CD4-positive, alpha-beta T cell treated with Interleukin-21 for 1 hour (primary cell): ENCODE data around the gene PVALB.

Source experiments
- DNase-seq: peaks from one replicate; pipeline ENCODE4 v3.0.0-alpha.2; 2020

PVALB gene, protein sequence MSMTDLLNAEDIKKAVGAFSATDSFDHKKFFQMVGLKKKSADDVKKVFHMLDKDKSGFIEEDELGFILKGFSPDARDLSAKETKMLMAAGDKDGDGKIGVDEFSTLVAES

DNA sequence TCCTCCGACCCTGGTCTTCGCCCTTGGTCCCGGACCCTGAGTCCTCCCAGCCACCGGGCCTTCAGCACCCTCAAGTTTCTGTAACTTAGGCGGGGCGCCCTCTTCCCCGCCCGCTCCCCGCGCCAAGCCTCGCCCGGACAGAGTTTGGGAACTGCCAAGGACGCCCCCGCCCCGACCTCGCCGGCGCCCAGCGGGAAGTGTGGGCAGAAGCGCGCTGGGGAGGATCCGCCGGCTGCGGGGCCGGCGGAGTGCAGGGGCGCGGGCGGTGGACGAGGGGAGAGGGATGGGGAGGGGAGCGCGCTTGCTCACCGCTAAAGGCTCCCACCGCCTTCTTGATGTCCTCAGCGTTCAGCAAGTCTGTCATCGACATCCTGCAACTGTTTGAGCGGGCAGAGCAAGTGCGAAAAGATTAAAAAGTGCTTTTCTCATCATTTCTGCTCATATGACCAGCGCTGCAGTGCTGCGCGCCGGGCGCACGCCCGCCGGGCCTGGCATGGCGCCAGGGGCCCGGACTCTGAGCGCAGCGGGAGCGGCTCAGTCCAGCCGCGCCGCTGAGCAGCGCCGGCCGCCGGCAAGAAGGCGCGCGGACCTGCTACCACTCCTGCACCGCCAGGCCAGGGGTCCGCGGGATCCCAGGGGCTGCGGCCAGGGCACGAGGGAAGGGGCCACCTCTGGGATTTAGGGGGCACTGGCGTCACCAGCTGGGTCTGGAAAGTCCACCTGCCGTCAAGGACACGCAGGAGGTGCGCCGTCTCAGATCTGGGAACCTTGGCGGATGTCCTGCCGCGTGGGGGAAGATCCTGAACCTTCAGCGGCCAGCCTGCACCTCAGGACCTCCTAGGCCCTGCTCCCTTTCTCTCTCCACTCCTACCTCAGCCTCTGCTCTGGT lies at the start of gene PVALB:
Gene PVALB (minus strand): TSS at position 400 of the 889 bp plus-strand sequence. CDS start 30 bp downstream, at position 370.
- no peak for DNase-seq

DNA sequence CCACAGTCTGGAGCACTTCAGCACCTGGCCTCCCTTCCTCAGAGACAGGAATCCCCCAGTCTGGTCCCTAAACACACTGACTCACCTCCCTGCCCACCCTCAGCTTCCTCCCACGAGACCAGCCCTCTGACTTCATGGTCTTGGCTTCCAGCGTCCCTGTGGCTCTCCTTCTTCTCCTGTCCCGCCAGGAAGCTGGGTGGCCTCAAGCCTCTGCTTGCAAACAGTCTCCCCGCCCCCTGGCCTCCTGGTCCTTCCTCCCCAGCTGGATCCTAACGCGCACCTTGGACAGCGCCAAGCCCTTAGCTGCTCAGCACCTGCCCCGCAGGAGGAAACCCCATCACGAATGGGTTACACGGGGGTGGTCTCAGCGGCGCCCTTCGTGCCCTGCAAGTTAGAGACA lies 48.5 kb upstream of the PVALB start:
- DNase-seq = no peak

DNA sequence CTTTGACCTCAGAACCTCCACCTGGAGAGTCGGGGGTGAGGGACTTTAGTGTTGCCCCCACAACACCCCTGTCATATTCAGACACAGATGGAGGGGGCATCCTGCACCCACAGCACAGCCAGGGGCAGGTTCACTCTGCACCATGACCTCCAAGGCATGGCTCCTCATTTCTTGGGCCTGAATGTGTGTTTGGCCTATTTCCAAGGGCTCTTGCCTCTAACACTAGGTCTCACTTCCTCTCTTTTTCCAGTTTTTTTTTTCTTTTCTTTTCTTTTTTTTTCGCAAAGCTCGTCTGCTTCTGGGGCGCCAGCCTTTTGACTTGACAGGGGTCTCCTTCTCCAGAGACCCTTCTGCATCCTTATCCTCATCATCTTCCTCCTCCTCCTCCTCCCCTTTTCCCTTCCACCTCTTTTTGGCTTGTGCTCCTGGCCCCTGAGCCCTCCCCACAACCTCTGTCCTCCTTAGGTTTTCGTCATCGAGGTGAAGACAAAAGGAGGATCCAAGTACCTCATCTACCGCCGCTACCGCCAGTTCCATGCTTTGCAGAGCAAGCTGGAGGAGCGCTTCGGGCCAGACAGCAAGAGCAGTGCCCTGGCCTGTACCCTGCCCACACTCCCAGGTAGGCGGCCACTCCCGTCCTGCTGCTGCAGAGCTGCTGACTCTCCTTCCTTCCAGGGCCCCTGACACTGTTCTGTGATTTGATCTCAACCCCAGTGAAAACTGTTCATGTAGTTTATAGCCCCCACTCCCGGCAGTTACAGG lies 47.8 kb upstream of the PVALB start:
- no peak for DNase-seq

DNA sequence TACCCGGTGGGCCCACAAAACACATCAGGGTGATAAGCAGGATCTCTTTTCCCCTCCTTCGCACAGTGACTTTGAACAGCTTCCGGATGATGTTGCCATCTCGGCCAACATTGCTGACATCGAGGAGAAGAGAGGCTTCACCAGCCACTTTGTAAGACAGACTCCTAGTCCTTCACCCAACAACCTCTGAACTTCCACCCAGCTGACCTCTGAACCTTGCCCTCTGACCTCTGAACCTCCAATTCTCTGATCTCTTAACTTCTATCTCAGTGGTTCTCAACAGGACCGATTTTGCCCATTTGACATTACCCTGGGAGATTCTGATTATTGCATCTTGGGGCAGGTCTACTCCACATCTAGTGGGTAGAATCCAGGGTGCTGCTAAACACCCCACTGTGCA lies 47.1 kb upstream of the PVALB start:
- no peak for DNase-seq

DNA sequence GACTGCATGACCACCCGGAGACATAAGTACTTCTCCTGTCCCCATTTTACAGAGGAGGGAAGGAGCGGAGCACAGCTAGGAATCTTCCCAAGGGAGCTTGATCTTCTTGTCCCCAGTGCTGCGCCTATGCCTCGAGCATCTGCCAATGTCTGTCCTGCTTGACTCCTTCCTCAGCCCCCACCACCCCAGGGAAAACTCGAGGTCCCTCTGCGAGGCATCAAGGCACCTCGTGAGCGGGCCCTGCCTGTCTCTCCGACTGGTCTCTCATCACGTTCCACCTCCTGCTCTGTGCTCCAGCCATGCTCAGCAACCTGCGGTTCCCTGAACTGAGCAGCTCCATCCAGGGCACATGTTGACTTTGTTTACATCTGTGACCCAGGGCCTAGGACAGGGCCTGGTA lies 46.4 kb upstream of the PVALB start:
- no peak for DNase-seq

DNA sequence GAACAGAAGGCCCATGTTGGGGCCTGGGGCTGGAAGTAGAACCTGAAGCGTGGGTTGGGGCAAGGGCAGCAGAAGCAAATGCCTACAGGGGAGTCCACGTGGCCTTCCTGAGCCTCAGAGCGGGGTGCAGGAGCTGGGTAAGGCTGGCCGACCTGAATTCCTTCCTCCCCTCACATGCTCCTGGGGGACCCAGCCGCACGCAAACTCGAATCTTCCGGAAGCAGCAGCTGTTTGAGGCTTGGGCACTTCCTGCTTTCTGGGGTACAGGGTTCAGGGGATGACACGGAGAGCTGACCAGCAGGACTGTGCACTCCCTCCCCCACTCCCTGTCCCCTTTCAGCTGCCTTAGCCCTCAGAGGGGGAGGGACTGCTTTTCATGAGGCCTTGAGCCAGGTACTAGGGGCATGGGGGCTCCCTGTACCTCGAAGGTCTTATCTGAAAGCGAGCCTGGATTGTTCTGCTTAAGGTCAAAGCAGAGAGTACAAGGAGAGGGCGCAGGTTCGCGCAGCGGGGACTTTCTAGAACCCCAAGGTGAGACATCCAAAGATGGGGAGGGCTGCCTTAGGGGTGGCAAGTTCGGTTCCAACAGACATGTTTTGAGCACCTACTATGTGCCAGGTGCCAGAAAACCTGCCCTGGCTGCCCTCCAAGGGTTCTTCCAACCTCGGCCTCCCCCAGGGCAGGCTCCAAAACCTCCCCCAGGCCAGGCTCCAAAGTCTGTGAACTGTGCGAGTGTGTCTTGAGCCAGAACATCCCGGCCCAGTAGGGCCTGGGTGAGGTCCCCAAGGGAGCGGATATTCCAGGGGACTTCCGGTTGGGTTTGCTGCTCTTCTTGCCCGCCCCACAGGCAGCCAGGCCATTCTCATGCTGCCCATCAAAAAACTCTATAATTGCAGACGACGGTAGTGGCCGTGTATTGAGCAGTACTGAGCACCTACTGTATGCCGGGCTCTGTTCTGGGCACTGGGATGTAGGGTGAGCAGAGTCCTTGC lies 45.7 kb upstream of the PVALB start:
- no peak for DNase-seq

DNA sequence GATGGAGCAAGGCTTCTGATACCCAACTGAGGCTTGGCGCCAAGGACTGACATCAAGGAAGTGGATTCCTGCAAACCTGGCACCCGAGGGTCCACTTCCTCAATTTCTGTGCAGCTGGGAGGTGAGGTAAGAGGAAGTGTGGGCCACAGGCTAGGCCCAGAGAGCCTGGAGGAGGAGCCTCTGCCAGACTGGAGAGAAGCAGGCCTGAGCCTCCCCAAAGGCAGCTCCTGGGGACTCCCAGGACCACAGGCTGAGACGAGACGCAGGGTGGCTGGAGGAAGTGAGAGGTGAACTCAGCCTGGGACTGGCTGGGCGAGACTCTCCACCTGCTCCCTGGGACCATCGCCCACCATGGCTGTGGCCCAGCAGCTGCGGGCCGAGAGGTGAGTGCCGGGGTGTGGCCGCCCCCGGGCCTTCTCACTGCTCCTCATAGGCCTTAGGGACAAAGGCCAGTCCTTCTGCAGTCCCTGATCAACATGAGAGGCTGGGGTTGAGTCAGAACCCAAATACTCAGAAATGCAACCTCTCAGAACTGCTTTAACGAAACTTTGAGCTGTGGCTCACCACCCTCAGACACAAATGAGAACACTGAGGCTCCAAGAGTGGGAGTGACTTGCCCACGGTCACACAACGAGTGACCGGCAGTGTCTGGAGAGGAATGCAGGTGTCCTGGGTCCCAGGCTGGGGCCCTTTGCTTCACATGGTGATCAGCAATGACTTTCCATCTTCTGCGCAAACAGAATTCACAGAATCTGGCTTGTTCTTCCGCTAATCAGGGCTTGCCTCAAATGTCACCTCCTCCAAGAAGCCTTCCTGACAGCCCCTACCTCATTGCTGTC lies 44.2 kb upstream of the PVALB start, which contains the start of gene NCF4:
Gene NCF4 (plus strand): TSS at position 186 of the 839 bp plus-strand sequence. CDS start 166 bp downstream, at position 352.
- peak; percentile 54 for DNase-seq

DNA sequence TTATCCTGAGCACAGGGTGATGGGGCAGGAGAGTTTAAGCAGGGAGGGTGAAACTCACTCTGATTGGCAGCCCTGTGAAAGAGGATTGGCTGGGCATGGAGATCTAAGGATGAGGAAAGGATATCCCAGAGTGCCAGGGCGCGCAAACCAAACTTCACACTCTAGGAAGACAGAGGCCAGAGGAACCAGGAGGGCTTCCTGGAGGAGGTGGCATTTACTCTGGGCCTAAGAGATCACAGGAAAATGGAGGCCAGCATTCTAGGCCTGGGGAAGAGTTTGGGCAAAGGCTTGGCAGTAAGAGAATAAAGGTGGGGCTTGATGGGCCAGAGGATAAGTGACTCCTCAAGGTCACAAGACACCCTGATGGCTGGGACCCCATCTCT lies 43.6 kb upstream of the PVALB start:
- DNase-seq = no peak

DNA sequence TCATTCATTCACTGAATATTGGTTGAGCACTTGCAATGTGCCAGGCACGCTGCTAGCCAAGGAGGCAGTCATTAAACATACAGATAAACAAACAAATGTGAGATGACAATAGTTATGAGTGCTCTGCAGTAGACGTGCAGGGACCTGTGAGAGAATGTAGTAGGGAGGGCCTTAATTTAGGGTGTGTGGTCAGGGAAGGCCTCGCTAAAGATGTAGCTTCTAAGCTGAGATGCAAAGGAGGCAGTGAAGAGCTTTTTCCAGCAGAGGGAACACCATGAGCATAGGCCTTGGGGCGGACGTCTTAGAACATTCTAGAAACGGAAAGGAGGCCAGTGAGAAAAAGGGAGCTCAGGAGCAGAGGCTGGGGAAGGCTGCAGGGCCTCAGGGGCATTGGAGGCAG lies 43.2 kb upstream of the PVALB start:
- DNase-seq = no peak

DNA sequence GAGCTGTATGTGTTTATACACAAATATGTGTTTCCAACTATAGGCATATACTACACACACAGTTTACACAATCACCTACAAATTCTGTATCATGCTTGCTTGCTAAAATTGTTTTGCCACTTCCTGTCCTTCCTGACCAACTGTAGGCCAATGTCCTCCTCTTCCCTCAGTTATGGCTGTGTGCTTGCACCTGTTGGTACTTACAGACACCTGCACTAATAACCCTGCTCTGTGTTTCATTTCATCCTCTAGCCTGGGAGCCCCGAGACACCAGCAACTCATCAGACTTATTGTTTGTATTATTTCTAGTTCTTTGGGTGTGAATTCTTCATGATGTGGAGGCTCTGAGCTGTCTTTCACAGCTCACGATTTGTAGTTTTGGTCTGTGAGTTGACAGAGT lies 42.1 kb upstream of the PVALB start:
- no peak for DNase-seq

DNA sequence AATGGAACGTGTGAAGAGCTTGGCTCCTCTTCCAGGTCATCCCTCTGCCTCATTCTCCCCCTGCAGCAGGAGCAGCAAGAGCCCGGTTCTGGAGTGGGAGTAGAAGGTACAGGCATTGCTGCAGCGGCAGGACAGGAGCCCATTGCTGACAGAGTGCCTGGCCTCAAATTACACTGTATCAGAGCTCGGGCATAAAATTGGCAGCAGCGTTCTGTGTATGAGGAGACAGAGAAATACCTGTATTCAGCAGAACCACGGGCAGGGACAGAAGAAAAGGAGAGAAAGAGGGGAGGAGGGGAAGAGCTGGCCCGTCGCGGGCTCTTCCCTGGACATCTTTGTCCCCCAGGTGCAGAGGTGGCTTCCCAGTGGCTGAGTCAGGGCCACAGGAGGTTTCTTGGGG lies 41.3 kb upstream of the PVALB start:
- DNase-seq = no peak

DNA sequence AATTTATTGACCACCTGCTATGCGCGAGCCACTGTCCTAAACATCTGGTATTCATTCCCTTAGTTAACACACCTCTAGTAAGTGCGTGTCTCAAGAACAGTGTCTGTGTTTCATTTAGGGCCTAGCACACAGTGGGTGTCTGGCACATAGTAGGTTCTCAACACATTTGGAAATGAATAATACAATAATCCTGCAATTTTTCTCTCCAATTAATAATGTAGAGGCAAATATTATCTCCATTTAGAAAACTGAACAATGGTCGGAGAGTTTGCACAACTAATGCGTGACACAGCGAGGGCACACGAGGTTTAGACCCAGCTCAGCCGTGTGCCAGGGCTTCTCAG lies 39.9 kb upstream of the PVALB start:
- DNase-seq = no peak

DNA sequence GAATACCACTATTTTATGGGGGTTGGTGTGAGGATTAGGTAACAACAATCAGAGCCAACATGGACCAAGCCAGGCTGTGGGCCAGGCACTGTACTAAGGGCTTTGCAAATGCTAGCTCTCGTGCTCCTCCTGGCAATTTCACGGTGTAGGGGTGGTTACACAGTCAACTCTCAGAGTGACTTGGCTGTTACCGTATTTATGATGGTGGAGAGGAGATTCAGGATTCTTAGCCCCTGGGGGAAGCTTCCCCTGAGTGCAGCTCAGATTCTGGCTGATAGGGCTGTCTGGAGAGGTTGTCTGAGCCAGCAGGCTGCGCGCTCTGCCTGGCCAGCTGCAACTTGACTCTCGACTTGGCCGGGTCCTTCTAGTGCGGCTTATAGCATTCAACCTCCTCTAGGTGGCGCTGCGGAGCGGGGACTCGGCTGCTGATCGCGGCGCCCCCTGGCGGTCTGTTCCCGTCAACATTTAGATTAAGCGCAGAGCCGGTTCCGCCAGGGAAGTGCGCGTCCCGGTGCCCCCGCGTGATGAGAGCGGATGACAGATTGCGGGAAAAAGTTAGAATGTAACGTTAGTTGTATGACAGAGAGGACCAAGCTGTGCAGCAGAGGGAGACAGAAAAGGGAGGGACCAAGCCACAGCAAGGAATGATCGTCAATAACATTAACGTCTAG lies 39.4 kb upstream of the PVALB start:
- peak; percentile 90 for DNase-seq

DNA sequence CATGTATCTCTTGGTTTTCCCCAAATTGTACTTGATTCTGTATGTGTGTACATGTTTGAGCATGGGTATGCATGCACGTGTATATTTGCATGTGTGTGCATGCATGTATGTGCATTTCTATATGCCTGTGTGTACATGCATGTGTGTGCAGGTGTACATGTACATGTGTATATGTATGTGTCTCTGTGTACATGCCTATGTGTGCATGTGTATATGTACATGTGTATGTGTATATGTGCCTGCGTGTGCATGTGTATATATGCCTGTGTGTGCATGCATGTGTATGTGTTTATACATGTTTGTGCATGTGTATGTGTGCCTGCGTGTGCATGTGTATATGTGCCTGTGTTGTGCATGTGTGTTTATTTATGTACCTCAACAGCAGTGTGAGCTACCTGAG lies 38.6 kb upstream of the PVALB start:
- no peak for DNase-seq

DNA sequence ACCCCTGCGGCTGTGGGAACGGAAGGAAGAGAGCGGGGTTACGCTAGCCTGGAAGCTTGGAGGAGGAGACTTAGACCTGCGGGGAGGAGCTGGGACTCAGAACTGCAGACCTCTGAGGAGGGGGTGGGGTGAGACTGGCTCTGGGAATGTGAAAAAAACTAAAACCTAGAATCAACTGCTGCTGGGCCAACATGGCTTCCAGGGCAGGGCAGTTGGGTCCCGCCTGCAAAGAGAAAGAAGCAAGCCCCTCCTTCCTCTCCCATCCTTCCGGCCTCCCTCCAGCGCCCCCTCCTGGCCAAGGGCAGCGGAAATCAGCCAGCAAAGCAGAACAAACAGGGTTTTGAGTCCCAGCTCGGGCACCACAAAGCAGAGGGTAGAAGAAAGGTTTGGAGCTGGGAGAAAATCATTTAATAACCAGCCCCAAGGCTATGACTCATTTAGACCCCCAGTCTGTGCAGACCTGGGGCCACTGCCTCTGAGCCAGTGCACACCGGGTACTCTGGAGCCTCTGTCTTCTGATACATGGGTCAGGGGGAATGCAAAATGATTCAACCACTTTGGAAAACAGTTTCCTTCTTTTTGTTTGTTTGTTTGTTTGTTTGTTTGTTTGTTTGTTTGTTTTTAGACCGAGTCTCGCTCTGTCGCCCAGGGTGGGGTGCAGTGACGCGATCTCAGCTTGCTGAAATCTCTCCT lies 36.7 kb upstream of the PVALB start:
- peak; percentile 90 for DNase-seq

DNA sequence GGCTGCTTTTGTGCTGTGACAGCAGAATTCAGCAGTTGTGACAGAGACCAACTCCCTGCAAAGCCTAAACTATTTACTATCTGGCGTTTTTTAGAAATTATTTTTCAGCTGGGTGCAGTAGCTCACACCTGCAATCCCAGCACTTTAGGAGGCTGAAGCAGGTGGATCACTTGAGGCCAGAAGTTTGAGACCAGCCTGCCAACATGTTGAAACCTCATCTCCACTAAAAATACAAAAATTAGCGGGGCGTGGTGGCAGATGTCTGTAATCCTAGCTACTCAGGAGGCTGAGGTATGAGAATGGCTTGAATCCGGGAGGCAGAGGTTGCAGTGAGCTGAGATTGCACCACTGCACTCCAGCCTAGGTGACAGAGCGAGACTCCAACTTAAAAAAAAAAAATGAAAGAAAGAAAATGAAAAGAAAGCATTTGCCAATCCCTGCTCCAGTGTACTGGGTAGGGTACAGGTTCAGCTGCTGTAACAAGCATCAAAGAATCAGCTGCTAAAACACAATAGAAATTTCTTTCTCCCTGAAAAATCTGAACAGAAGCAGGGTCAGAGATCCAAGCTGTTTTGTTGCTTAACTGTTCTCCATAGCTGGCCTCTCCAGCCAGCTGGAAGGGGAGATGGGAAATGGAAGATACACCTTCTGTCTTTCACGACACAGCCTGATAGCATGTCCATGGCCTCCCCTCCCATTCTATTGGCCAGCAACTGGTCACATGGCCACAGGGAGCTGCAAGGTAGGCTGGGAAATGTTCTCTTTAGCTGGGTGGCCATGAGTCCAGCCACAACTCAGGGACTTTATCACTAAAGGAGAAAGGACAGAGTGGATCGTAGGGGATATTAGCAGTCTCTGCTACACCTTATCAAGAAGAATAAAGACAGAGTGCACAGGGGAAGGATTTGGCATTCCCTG lies 35.5 kb upstream of the PVALB start:
- no peak for DNase-seq

DNA sequence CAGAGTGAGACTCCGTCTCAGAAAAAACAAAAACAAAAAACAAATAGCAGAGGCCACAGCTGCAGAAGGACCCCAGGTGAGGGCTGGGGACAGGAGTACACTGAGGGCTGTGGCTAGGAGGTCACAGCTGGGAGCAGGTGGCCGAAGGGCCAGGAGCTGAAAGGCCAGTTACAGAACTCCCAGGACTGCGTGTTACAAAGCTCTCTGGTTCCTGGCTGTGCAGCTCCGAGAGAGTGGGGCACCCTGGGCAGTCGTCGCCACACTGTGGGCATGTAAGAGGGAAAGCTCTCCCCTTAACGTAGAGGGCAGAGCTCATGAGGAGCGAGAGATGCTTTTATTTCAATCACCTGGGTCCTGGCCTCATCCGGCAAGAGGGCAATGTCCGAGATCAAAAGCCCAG lies 33.8 kb upstream of the PVALB start:
- DNase-seq = no peak

DNA sequence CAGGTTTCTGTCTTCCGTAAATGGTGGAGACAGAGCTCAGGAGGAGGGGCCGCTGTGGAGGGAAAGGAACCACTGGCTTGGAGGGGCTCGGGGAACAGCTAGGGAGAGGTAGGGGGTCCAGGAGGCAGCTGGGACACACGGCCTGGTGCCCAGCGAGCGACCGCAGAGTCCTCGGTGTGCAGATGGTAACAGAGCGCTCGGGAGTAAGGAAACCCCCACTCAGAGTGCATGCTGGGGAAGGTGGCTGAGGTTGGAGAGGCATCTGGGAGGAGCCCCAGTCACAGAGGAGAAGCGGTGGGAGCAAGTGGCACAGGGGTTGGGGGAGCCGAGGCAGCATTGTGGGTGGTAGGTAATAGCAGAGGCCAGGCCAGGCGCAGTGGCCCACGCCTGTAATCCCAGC lies 33.2 kb upstream of the PVALB start:
- DNase-seq = no peak

DNA sequence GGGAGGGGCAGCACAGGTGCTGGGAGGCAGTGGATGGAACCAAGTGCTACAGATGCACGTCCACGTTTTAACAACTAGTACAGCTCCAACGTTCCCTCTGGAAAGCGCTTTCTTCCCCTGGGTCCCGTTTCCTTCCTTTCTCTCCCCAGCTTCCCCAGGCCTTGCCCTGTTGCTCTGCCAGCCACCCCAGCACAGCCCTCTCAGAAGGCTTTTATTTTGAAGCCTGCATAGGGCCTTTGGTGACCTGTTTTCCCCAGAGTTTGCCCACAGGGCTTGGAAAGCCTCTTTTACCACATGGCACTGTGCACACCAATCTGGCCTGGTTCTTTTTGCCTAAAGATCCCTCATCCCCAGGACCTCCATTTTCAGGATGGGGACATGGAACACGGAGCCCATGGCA lies 30.1 kb upstream of the PVALB start:
- DNase-seq = no peak
